GM23248 (cell line): ENCODE results near the gene PAIP2. TPM values are rescaled to one million over a fixed set of nuclear protein-coding genes. Genes with fewer than 3 reads are reported as not detected.

Experiments used
- DNase-seq: peaks from one replicate; pipeline ENCODE4 v3.0.0-alpha.2; 2015
- H2AFZ ChIP-seq: fragments of 200-600 bp; sonication (generic); 2 replicates; pipeline ENCODE4 v1.6.1; 2016; ENCODE audit warnings: antibody characterized with exemption
- H3F3A ChIP-seq: fragments of 200-600 bp; sonication (generic); 2 replicates; pipeline ENCODE4 v1.6.1; 2016; ENCODE audit warnings: mild to moderate bottlenecking, antibody characterized with exemption, mixed run types; ENCODE audit not compliant: insufficient read depth
- H3K27ac ChIP-seq: fragments of 200-600 bp; sonication (generic); 2 replicates; pipeline ENCODE4 v1.5.1; 2016; ENCODE audit warnings: mild to moderate bottlenecking
- H3K27me3 ChIP-seq: fragments of 200-600 bp; sonication (generic); replicated peaks from 2 replicates; pipeline ENCODE4 v1.6.1; 2016; ENCODE audit warnings: mild to moderate bottlenecking; ENCODE audit not compliant: insufficient read depth
- H3K36me3 ChIP-seq: fragments of 200-600 bp; sonication (generic); 2 replicates; pipeline ENCODE4 v1.6.1; 2016; ENCODE audit warnings: low read depth, mild to moderate bottlenecking
- H3K4me1 ChIP-seq: fragments of 200-600 bp; sonication (generic); 2 replicates; pipeline ENCODE4 v1.6.1; 2016; ENCODE audit warnings: mild to moderate bottlenecking; ENCODE audit not compliant: insufficient read depth
- H3K4me2 ChIP-seq: fragments of 200-600 bp; sonication (generic); one replicate; pipeline ENCODE4 v1.6.1; 2016; ENCODE audit warnings: mild to moderate bottlenecking; ENCODE audit not compliant: unreplicated experiment
- H3K4me3 ChIP-seq: fragments of 200-600 bp; sonication (generic); 2 replicates; pipeline ENCODE4 v1.5.1; 2016; ENCODE audit warnings: mild to moderate bottlenecking
- H3K79me2 ChIP-seq: fragments of 200-600 bp; sonication (generic); 2 replicates; pipeline ENCODE4 v1.6.1; 2016; ENCODE audit warnings: mild to moderate bottlenecking; ENCODE audit not compliant: insufficient read depth
- H3K9ac ChIP-seq: fragments of 200-600 bp; sonication (generic); 2 replicates; pipeline ENCODE4 v1.6.1; 2016; ENCODE audit warnings: mild to moderate bottlenecking
- H3K9me2 ChIP-seq: fragments of 200-600 bp; sonication (generic); 2 replicates; pipeline ENCODE4 v1.6.1; 2016; ENCODE audit warnings: mixed run types, mild to moderate bottlenecking, moderate library complexity; ENCODE audit not compliant: insufficient read depth
- H3K9me3 ChIP-seq: fragments of 200-600 bp; sonication (generic); one replicate; pipeline ENCODE4 v1.6.1; 2017; ENCODE audit warnings: low read depth
- H4K20me1 ChIP-seq: fragments of 200-600 bp; sonication (generic); 2 replicates; pipeline ENCODE4 v1.6.0; 2016; ENCODE audit not compliant: insufficient read depth
- EZH2 ChIP-seq: fragments of 200-600 bp; sonication (generic); IDR thresholded peaks from 2 replicates; pipeline ENCODE4 v1.6.1; 2018; ENCODE audit warnings: antibody characterized with exemption, mild to moderate bottlenecking; ENCODE audit not compliant: insufficient read depth, poor library complexity, severe bottlenecking
- EZH2phosphoT487 ChIP-seq: fragments of 200-600 bp; sonication (generic); IDR thresholded peaks from 2 replicates; pipeline ENCODE4 v1.6.1; 2018; ENCODE audit warnings: antibody characterized with exemption, moderate library complexity, mild to moderate bottlenecking, low read depth; ENCODE audit not compliant: insufficient read depth
- WGBS, 2 experiments: methylation state at CpG; one replicate each; pipeline ENCODE4 v1.1.6; 2015 to 2017; ENCODE audit warnings: low lambda C conversion rate in 2 of 2, low coverage in 1 of 2; ENCODE audit errors: missing lambda C conversion rate in 2 of 2; 5-methylcytosine and 5-hydroxymethylcytosine counted together
- in situ Hi-C: fragments of 300-500 bp; cut with MboI; formaldehyde crosslinking; loops from 2 replicates; pipeline ENCODE4 v1.15.0; 2020
- polyA plus RNA-seq: library from polyadenylated mRNA; unstranded; fragments of >200 nt; fragmentation: Nextera tagmentation; extraction: Ambion mirVana; gene quantifications from 2 replicates; pipeline ENCODE4 v1.2.1, GENCODE V29; 2016
- total RNA-seq: library from RNA; depleted of rRNA; stranded (reverse); fragments of >200 nt; shearing (Covaris generic); gene quantifications from 2 replicates; pipeline ENCODE4 v1.2.3, GENCODE V29; 2014

PAIP2 gene
- total and polyA plus RNA-seq, 2 experiments from 2014 or later: 62.8 to 112 TPM

- DNase-seq: no peak
- Histone ChIP-seq H3K9me3 (no peaks in the 10 kb centered on the region), H3K27ac (no peak overlapping the region), H3K4me2 (no peak overlapping the region), H3K9ac (no peak overlapping the region), H2AFZ (no peak overlapping the region), H3K4me1 (peaks cover 12% of the 10 kb centered on the region), H4K20me1 (peaks cover 12% of the 10 kb centered on the region; the same call in 1 of the 2 replicates), H3K4me3 (no peak overlapping the region), H3K9me2 (no peaks in the 10 kb centered on the region), H3K79me2 (peaks cover 100% of the 10 kb centered on the region), H3F3A (peaks cover 13% of the 10 kb centered on the region), H3K36me3 (0 out of 2 replicates have a peak, but pooled peaks cover 15% of the 10 kb centered on the region), H3K27me3 (no peaks in the 10 kb centered on the region)
- in situ Hi-C loops: no loop called here
- TF ChIP-seq EZH2: no peak
- no peak for TF ChIP-seq EZH2phosphoT487
Observed at GRCh38 chr5:139358064-139358463, 16.4 kb downstream of the PAIP2 start.

GRCh38 chr5:139360384-139360783, 18.7 kb downstream of the PAIP2 start:
- H3K27ac ChIP-seq: no peak overlapping the region
- H3K4me1 ChIP-seq: peaks cover 12% of the 10 kb centered on the region
- TF ChIP-seq EZH2phosphoT487: no peak
- TF ChIP-seq EZH2: no peak
- WGBS, 2 experiments: 94 to 96% methylated on average over 4 of the region's 4 CpGs
- H3F3A ChIP-seq: peaks cover 13% of the 10 kb centered on the region
- no peak overlapping the region for H2AFZ ChIP-seq
- in situ Hi-C loops: no loop called here
- no peaks in the 10 kb centered on the region for H3K9me2 ChIP-seq
- peaks cover 15% of the 10 kb centered on the region; the same call in 1 of the 2 replicates for H4K20me1 ChIP-seq
- peaks cover 98% of the 10 kb centered on the region for H3K79me2 ChIP-seq
- H3K36me3 ChIP-seq: peaks cover 22% of the 10 kb centered on the region
- no peaks in the 10 kb centered on the region for H3K27me3 ChIP-seq
- no peak for DNase-seq
- no peaks in the 10 kb centered on the region for H3K9me3 ChIP-seq
- no peak overlapping the region for H3K4me2 ChIP-seq
- H3K4me3 ChIP-seq: no peak overlapping the region
- no peak overlapping the region for H3K9ac ChIP-seq

- Histone ChIP-seq H3K9me3 (no peaks in the 10 kb centered on the region), H3K27ac (no peak overlapping the region), H3K79me2 (peaks cover 97% of the 10 kb centered on the region), H4K20me1 (peaks cover 15% of the 10 kb centered on the region; the same call in 1 of the 2 replicates), H2AFZ (no peak overlapping the region), H3K9ac (no peak overlapping the region), H3K4me3 (no peak overlapping the region), H3K4me2 (no peak overlapping the region), H3K36me3 (peaks cover 36% of the 10 kb centered on the region), H3K4me1 (peaks cover 12% of the 10 kb centered on the region), H3K9me2 (no peaks in the 10 kb centered on the region), H3K27me3 (no peaks in the 10 kb centered on the region), H3F3A (peaks cover 13% of the 10 kb centered on the region)
- WGBS, 2 experiments: 60 to 63% methylated on average over 4 to 6 of the region's 6 CpGs
- DNase-seq: peak; percentile 18
- in situ Hi-C loops: no loop called here
- no peak for TF ChIP-seq EZH2
- no peak for TF ChIP-seq EZH2phosphoT487
Observed at GRCh38 chr5:139361835-139362429, 20.3 kb downstream of the PAIP2 start.

- in situ Hi-C loops: no loop called here
- Histone ChIP-seq H3K79me2 (peaks cover 96% of the 10 kb centered on the region), H4K20me1 (peaks cover 4% of the 10 kb centered on the region; the same call in 1 of the 2 replicates), H3K36me3 (peaks cover 39% of the 10 kb centered on the region), H3K4me1 (peaks cover 16% of the 10 kb centered on the region), H2AFZ (no peak overlapping the region), H3K9ac (no peak overlapping the region), H3K4me3 (no peak overlapping the region), H3K9me2 (no peaks in the 10 kb centered on the region), H3F3A (peaks cover 11% of the 10 kb centered on the region), H3K27ac (no peak overlapping the region), H3K4me2 (no peak overlapping the region), H3K27me3 (no peaks in the 10 kb centered on the region), H3K9me3 (no peaks in the 10 kb centered on the region)
- no peak for DNase-seq
- WGBS, 2 experiments: 57 to 58% methylated on average over 2 of the region's 2 CpGs
- no peak for TF ChIP-seq EZH2
- TF ChIP-seq EZH2phosphoT487: no peak
Observed at GRCh38 chr5:139363937-139364336, 22.3 kb downstream of the PAIP2 start.
